ENCODE measurements around the gene SPOP. TPM values are rescaled to one million over a fixed set of nuclear protein-coding genes. Genes with fewer than 3 reads are reported as not detected.

Gene SPOP
- total RNA-seq, 4 donors from 2014 or later = 18.1 to 67.5 (median 36.5) TPM

Other genes starting within 250 kb of the SPOP start
- 1 to 10 TPM; 1.6 to 9.6 (median 4.9) TPM for gene NGFR, start 182.8 kb downstream of the SPOP start, total RNA-seq
- 1 to 10 TPM in 2 of 4 donors, under 1 TPM in 2; 0.53 to 3.8 (median 1.5) TPM for gene NXPH3, start 102.2 kb downstream of the SPOP start, total RNA-seq
- gene SLC35B1, start 29.9 kb upstream of the SPOP start, total RNA-seq = 10 to 100 TPM; 32.4 to 68.5 (median 36.2) TPM
- 1 to 10 TPM; 5.6 to 7.5 (median 6.5) TPM for gene FAM117A, start 86.0 kb upstream of the SPOP start, total RNA-seq
- gene KAT7, start 110.6 kb upstream of the SPOP start, total RNA-seq = 10 to 100 TPM; 22.6 to 32.6 (median 26.6) TPM
- not detected for gene TAC4, start 170.0 kb upstream of the SPOP start, total RNA-seq